ENCODE data around the gene OPCML.

DNA sequence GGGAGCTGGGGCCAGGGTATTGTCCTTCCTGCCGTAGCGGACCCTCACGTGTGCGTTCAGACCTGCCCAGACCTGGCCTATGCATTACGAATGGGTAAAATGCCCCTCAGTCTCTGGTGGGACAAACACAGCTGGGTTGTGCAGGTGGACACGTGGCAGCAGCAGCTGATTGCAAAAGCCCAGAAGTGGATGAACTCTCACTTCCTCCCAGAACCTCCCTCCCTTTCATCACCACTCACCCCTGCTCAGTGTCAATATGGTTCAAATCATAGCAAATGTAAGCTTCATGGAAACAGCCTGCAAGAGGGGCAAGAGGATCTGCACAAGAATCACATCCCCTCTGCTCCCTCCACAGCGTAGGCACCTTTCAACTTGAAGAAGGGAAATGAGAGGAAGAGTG is 352.1 kb downstream of the OPCML start:
- TF ChIP-seq, protein P1, sequence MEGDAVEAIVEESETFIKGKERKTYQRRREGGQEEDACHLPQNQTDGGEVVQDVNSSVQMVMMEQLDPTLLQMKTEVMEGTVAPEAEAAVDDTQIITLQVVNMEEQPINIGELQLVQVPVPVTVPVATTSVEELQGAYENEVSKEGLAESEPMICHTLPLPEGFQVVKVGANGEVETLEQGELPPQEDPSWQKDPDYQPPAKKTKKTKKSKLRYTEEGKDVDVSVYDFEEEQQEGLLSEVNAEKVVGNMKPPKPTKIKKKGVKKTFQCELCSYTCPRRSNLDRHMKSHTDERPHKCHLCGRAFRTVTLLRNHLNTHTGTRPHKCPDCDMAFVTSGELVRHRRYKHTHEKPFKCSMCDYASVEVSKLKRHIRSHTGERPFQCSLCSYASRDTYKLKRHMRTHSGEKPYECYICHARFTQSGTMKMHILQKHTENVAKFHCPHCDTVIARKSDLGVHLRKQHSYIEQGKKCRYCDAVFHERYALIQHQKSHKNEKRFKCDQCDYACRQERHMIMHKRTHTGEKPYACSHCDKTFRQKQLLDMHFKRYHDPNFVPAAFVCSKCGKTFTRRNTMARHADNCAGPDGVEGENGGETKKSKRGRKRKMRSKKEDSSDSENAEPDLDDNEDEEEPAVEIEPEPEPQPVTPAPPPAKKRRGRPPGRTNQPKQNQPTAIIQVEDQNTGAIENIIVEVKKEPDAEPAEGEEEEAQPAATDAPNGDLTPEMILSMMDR (IDR thresholded peaks at IDR 0.05), result no peak
- TF ChIP-seq POLR2A (IDR thresholded peaks at IDR 0.05), result no peak
- TF ChIP-seq POLR2AphosphoS5 (IDR thresholded peaks at IDR 0.05), result no peak

All from prostate gland (tissue), 2 donors.